Measurements from ENCODE around the gene PTPRQ. TPM values are rescaled to one million over a fixed set of nuclear protein-coding genes. Genes with fewer than 3 reads are reported as not detected.

Gene PTPRQ
- total and polyA plus RNA-seq, 9 of the 15 experiments (the other 6 are each of a cell fraction or from before 2014, with no cell fraction given), result not detected

DNA sequence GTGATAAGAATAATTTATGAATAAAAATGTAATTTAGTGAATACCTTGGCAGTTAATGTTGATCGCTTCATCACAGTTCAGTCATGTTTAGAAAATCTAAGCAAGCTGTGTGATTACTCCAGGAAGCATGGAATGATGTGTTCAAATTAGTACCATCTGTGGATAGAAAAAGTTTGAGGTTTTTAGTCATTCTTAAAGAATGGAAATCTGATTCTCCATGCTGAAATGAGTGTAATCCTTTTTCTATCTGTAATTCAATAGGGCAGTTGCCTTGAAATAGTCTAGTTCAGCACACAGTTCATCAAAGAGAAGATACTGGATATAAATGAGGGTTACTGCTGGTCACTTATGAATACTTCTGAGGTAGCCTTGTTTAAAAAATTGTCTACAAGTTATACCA is 136.2 kb downstream of the PTPRQ start:
- H3K4me1 ChIP-seq (replicated peaks in 1 of 2; ENCODE audit: control insufficient read depth in 2 of 2, insufficient read depth in 2 of 2, low read length in 2 of 2), result no peaks in the 10 kb centered on the region
- H3K36me3 ChIP-seq (ENCODE audit: control insufficient read depth, insufficient read depth, low read length), result no peaks in the 10 kb centered on the region
- POLR2A ChIA-PET, result no interaction called here
- no peaks in the 10 kb centered on the region for H3K27me3 ChIP-seq (ENCODE audit: control insufficient read depth in 2 of 2, insufficient read depth in 2 of 2, low read length in 2 of 2)
- no TSS peak for BruUV-seq (replicated peaks)
- WGBS (ENCODE audit: insufficient coverage, low coverage, missing lambda C conversion rate), result 0% methylated on average over 1 of the region's 1 CpG
- ATAC-seq, result no peak
- intact Hi-C loops (cut with micrococcal nuclease), result no loop called here
- H3K4me2 ChIP-seq (ENCODE audit: insufficient read depth, low read length), result no peak overlapping the region
- no peak for FAIRE-seq
- H3K9ac ChIP-seq (ENCODE audit: insufficient read depth in 1 of 2, low read depth in 2 of 2, low read length in 2 of 2), result no peak overlapping the region
- no peak overlapping the region for H2AFZ ChIP-seq (ENCODE audit: low read depth, low read length)
- no peak for DNase-seq (ENCODE audit: extremely low read depth in 1 of 4, low spot score in 3 of 4)
- no peaks in the 10 kb centered on the region for H3K9me3 ChIP-seq (replicated peaks; ENCODE audit: control insufficient read depth, insufficient read depth, low read depth, low read length)
- H3K4me3 ChIP-seq, result no peak overlapping the region
- no peaks in the 10 kb centered on the region for H4K20me1 ChIP-seq (replicated peaks; ENCODE audit: control insufficient read depth, insufficient read depth, low read length)
- CTCF ChIA-PET (ENCODE audit: low intra/inter-chr PET ratio), result no interaction called here
- in situ Hi-C loops (cut with MboI), result no loop called here
- no peaks in the 10 kb centered on the region for H3K79me2 ChIP-seq (ENCODE audit: control insufficient read depth, insufficient read depth, low read length)
- no peaks in the 10 kb centered on the region for H3K9me1 ChIP-seq (ENCODE audit: control insufficient read depth, insufficient read depth, low read length)
- H3K27ac ChIP-seq (ENCODE audit: extremely low read depth, low read depth, low read length), result no peak overlapping the region
- TF ChIP-seq NFE2 (IDR thresholded peaks at IDR 0.05; ENCODE audit: low read depth) (no peak), SMC3 (conservative IDR thresholded peaks at IDR 0.05; ENCODE audit: insufficient read depth, low read depth, low read length) (no peak), HNRNPUL1 (IDR thresholded peaks at IDR 0.05; ENCODE audit: low read length) (no peak), NCOA6 (IDR thresholded peaks at IDR 0.05) (no peak), CBFA2T3 (IDR thresholded peaks at IDR 0.05) (no peak)
- TF ChIP-seq, protein P1, sequence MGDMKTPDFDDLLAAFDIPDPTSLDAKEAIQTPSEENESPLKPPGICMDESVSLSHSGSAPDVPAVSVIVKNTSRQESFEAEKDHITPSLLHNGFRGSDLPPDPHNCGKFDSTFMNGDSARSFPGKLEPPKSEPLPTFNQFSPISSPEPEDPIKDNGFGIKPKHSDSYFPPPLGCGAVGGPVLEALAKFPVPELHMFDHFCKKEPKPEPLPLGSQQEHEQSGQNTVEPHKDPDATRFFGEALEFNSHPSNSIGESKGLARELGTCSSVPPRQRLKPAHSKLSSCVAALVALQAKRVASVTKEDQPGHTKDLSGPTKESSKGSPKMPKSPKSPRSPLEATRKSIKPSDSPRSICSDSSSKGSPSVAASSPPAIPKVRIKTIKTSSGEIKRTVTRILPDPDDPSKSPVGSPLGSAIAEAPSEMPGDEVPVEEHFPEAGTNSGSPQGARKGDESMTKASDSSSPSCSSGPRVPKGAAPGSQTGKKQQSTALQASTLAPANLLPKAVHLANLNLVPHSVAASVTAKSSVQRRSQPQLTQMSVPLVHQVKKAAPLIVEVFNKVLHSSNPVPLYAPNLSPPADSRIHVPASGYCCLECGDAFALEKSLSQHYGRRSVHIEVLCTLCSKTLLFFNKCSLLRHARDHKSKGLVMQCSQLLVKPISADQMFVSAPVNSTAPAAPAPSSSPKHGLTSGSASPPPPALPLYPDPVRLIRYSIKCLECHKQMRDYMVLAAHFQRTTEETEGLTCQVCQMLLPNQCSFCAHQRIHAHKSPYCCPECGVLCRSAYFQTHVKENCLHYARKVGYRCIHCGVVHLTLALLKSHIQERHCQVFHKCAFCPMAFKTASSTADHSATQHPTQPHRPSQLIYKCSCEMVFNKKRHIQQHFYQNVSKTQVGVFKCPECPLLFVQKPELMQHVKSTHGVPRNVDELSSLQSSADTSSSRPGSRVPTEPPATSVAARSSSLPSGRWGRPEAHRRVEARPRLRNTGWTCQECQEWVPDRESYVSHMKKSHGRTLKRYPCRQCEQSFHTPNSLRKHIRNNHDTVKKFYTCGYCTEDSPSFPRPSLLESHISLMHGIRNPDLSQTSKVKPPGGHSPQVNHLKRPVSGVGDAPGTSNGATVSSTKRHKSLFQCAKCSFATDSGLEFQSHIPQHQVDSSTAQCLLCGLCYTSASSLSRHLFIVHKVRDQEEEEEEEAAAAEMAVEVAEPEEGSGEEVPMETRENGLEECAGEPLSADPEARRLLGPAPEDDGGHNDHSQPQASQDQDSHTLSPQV (IDR thresholded peaks at IDR 0.05), result no peak

All from K562 (cell line).